ENCODE data around the gene WDR86.

DNA sequence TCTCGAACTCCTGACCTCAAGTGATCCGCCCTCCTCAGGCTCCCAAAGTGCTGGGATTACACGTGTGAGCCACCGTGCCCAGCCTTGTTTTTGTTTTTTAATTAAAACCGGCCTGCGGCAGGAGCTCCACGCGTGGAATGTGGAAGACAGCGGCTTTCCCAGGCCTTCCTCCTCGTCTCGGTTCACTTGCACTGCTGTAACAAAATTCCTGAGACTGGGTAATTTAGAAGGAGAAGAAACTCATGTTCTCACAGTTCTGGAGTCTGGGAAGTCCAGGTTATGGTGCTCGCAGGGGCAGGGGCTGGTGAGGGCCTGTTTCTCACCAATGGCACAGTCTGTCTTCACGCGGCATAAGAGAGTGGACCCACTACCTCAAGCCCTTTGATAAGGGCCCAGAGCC lies 44.5 kb upstream of the WDR86 start:
- TF ChIP-seq, protein P1, sequence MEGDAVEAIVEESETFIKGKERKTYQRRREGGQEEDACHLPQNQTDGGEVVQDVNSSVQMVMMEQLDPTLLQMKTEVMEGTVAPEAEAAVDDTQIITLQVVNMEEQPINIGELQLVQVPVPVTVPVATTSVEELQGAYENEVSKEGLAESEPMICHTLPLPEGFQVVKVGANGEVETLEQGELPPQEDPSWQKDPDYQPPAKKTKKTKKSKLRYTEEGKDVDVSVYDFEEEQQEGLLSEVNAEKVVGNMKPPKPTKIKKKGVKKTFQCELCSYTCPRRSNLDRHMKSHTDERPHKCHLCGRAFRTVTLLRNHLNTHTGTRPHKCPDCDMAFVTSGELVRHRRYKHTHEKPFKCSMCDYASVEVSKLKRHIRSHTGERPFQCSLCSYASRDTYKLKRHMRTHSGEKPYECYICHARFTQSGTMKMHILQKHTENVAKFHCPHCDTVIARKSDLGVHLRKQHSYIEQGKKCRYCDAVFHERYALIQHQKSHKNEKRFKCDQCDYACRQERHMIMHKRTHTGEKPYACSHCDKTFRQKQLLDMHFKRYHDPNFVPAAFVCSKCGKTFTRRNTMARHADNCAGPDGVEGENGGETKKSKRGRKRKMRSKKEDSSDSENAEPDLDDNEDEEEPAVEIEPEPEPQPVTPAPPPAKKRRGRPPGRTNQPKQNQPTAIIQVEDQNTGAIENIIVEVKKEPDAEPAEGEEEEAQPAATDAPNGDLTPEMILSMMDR (IDR thresholded peaks at IDR 0.05; ENCODE audit: low read length): no peak
- no peak for TF ChIP-seq EZH2 (IDR thresholded peaks at IDR 0.05; ENCODE audit: borderline replicate concordance, low read length)
